Dermis microvascular lymphatic vessel endothelial cell (primary cell): ENCODE measurements around the gene FAM163B. TPM values are rescaled to one million over a fixed set of nuclear protein-coding genes. Genes with fewer than 3 reads are reported as not detected.

Experiments used
- DNase-seq, 2 donors: peaks; one replicate each; pipeline versions ENCODE4 v3.0.0 to v3.0.0-alpha.2; 2010; ENCODE audit warnings: low read depth in 2 of 2
- total RNA-seq: library from RNA; depleted of rRNA; stranded (reverse); fragments of >200 nt; gene quantifications from 2 replicates; pipeline ENCODE4 v1.2.1, GENCODE V29; 2014

Gene FAM163B
- total RNA-seq, 1 donor from 2014 or later, result not detected

DNA sequence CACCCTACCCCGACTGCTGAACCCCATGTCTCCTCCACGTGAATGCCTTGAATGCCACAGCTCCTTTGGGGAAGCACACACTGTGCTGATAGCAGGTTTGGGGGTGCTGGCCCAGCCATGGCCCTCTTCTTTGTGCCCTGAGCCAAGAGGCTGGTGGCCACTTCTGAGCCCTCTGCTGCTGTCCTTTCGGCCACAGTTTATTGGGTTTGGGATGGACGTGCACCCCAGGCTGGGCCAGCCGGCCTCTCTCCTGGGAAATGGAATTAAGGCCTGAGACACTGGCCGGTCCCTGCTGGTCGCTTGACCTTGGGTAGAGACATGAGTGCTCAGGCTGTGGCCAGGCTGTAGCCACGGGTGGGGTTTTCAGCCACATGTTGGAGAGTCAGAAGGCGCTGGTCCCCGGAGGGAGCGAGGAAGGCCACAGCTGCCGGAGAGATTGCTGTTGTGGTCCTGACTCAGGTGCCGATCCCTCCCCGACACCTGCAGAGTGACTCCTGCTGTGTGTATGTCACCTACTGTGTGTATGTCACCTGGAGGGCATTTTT is 26.6 kb downstream of the FAM163B start:
- DNase-seq, result no peak

DNA sequence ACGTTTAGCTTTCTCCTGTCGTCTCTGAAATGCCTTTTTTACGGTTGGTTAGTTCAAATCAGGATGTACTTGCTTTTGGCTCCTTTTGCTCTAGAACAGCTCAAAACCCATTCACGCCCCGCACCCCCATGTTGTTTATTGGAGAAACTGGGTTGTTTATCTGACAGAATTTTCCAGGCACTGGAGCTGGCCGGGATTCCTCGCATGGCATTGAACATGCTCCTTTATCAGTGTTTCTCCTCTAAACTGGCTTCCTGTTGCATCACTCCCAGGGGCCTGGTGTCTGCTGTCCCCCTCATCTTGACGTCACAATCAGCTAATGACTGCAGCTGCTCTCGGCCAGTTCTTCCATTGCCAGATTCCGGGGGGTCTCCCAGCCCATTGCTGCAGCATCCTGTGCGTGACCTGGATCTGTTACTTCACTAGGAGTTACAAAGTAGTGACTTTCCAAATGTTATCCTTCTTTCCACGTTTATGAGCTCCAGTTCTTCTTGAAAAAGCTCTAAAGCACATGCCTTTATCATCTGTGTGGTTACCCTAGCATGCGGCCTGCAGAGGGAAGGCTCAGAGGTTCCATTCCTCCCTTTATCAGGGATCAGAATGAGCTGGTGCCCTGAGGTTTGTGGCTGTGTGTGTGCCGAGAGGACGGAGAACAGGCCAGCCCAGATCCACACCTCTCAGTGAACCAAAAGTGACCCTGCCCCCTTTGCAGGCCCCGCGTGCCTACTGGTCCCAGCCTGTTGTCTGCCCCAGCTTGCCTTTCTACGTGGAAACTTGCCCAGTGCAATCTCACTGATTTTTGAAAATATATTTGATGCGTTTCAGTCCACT is 27.5 kb downstream of the FAM163B start:
- DNase-seq, result no peak

DNA sequence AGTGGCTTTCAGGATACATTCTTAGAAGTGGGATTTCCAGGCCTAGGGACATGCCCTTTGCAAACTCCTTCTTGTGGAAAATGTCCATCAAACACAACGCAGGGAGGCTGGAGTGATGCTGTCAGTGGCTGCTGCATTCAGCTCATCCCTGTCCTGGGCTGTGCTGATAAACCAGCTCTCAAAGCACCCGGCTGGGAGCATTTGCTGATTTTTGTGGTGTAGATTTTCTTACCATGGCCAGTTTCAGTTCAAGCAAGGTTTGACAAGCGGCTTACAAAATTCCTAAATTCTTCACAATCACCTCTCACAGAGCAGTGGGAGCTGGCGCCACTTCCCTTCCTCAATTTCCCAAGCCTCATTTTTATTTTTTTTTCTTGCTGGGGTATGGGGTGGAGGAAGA is 28.2 kb downstream of the FAM163B start:
- DNase-seq, result no peak

DNA sequence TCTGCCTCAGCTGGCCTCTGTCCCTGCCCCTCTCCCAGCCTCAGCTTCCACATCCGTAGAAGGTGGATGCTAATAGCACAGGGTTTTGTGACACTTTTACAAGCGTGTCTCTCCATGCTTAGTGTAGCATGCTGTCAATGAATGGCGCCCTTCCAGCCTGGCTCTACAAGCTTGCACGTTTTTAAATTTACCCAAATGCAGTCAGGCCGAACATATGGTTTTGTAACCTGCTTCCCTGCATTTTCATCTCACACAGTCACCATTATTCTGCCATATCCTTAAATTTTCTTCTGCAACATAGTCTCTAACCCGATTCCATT is 28.8 kb downstream of the FAM163B start:
- no peak for DNase-seq

DNA sequence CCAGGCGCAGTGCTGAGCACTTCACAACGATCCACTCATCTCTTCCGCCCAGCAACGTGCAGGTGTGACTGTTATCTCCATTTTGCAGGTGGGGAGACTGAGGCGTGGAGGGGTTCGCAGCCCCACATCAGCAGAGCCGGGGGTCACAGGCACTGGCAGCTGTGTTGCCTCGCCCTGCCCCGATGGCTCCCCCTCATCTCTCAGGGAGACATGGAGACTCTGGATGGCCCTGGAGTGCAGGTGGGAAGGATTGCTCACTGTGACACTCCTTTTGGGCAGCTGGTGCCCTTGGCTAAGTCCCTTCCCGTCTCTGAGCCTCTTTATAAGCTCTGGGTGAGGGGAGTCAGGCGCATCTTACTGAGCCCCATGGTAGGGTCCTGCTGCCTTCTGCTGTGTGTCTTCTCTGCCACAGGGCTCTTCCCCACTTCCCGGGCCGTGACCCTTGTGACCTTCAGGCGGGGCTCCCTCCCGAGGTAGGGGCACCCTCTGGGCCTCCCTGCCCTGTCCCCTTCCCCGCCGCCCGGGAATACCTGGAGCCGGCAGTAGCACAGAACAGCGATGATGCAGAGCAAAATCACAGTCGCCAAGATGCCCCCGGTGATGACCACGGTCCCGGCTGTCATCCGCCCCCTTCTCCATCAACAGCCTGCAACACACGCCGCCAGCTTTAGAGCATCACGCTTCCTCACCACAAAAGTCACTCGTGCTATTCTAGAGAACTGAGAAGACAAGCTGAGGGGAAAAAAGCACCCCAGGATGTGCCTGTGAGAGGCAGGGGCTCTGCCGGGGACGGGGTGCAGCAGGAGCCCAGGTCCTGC is 29.4 kb downstream of the FAM163B start:
- DNase-seq, result no peak

DNA sequence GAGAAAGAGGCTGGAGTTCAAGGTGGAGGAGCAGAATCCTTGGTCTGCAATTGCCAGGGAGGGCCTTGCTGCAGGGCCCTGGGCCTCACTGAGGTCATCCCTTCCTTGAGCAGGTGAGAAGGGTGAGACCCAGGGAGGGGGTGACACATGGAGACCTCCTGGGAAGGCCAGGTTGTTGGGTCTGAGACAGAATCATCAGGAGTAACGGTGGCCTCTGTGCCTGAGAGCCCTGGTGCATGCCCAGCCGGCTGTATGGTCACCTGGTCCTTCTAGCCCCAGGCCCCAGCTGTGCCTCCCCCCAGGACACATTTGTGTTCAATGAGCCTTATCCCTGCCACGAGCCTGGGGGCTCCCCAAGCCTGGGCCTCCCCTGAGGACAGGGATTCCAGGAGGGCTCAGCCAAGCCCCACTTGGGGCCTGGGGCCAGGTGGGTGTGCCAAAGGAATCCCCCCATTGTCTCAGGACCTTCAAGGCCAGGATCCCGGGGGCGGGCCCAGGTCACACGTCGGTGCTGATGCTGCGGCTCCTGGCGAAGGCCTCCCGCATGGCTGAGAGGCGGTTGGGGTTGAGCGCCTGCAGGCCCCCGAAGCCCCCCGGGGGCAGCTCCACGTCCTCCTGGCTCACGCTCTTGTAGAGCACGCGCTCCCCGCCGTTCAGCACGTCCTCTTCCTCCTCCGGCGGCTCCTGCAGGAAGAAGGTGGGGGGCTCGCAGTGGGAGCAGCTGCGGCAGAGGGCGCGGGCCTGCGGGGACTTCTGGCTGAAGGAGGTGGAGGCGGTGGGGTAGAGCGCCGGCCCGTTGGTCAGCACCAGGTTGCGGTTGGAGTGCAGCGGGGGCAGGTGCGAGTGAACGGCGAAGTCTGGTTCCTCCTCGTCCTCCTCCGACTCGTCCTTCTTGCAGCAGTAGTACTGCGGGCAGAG is 30.4 kb downstream of the FAM163B start:
- DNase-seq, result no peak

DNA sequence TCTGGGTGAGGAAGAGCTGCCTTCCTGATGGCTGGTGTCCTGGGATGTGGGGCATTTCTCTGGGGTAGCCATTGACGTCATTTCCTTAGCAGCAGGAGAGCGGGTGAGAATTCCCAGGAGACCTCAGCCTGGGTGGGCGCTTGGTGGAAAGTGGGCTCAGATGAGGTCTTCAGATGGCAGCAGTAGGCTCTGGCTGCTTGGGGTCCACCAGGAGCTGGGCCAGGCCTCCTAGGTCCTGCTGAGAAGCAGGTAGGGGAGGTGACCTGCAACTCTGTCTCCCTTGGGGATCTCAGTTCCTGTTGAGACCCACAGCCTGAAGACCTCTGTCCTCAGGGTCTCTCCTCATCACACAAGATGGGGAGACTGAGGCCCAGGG is 31.5 kb downstream of the FAM163B start:
- no peak for DNase-seq

DNA sequence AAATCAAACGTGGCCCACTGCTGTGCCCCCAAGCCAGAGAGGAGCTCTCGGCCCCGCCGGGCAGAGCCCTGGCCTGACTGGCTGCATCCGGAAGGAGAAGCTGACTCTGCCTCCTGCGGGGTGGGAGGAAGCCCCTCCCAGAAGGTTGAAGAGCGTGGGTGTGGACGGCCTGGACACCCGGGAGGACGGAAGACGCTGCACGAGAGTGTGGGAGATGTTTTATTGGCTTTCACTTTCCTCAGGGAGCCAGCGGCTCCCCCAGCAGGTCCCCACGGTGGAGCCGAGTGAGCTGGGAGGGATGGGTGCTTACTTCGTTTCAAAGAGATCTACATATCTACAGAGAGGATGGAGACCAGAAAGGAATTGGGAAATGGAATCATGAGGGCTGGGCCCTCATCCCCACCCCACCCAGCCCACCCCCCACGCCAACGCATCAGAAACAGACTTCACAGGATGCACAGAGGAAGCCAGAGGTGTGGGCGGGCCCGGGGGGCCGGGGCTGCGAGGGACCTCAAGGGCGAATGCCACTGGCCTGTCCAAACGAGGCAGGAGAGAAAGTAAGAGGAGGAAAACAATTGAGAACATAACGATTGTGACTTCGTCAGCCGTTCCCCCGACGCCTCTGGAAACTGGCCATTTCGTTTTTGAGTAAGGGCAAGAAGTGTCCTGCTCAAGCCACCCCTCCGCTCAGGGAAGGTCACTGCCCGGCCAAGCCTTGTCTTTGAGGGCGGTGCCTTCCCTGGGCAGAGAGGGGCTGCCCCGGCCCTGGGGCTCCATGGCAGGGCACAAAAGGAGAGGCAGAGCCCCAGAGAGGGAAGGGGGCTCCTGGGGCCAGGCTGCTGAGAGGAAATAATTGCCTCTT is 32.1 kb downstream of the FAM163B start:
- DNase-seq, result no peak

DNA sequence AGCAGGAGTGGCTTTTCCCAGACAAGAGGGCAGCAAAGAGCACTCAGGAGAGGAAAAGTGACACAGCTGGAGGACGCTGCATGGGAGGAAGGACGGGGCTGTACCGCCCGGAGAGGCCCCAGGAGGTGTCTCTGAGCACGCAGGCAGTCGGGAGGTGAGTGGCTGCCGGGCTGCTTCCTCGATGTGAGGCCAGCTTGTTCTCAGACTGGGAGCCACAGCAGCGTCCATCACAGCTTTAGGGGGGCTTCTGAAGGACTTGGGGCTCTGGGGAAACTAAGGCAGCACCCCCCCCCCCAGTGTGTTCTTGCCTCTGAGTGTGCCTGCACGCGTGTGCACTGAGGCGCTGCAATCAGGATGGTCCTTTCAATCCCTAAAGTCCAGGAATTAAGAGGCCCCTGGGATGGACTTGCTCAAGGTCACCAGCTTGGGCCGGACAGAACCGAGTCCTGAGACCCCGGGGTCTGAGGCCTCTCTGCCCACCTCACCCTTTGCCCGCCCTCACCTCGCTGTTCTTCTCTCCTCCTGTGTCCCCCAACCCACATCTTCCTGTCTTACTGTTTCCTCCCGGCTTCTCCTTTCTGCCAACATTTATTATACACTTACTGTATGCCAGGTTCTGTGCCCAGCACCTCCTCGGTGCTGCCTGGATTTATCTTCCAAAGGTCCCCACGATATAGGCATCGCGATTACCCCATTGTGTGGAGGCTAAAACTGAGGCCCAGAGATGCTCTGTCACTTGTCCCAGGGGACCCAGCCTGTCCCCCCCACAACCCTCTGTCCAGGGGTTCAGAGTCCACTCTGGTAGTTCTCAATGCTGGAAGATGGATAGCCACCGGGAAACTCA is 32.9 kb downstream of the FAM163B start:
- no peak for DNase-seq

DNA sequence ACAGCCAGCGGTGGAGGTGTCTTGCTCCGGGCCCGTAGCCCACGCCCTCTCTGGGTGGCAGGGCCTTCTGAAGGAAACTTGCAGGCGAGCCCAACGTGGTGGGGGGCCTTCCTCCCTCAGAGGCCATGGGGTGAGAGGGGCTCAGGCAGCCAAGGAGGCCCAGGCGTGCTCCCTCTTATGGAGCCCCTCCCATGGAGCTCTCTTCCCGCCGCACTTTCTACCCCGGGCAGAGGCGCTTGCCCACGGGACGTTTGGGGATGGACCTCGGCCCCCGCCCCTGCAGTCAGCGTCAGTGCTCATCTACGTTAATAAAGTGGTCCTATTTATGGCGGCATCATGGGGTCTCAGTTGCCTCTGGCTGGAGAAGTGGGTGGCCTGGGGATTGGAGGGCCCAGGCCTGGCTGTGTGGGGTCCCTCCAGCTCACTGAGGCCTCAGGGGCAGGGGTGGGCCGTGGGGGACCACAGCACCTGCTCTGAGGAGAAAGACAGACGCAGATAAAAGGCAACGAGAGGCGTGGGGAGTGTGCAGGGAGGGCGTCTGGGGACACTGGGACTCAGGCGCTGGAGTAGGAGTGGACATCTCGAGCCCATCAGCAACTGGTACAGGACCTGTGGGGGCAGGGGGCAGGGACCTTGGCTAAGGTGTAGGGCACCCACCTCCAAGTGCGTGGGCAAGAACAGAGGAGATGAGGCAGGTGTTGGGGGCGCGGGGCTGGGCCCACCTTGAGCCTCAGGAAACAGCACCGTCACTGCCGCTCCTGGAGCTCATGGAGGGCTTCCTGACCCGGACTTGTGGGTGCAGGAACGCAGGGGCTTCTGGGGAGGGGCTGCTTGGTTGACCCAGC is 33.8 kb downstream of the FAM163B start:
- DNase-seq, result no peak

DNA sequence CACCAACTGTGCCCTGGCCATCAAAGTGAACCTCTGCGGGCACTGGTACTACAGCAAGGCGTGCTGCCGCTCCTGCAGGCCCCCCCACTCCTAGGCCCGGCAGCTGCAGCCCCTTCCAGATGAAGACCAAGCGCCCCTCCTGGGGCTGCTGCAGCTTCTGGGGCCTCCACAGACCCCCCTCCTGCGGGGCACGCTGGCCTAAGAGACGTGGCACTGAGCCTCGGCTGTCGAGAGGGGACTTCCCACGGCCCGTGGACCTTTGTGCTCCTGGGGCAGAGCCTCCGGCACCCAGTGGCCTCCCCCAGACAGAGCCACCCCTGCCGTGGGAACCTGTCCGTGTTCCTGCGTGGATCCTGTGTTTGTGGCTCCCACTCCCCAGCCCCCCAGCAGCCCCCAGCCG is 34.4 kb downstream of the FAM163B start:
- no peak for DNase-seq

DNA sequence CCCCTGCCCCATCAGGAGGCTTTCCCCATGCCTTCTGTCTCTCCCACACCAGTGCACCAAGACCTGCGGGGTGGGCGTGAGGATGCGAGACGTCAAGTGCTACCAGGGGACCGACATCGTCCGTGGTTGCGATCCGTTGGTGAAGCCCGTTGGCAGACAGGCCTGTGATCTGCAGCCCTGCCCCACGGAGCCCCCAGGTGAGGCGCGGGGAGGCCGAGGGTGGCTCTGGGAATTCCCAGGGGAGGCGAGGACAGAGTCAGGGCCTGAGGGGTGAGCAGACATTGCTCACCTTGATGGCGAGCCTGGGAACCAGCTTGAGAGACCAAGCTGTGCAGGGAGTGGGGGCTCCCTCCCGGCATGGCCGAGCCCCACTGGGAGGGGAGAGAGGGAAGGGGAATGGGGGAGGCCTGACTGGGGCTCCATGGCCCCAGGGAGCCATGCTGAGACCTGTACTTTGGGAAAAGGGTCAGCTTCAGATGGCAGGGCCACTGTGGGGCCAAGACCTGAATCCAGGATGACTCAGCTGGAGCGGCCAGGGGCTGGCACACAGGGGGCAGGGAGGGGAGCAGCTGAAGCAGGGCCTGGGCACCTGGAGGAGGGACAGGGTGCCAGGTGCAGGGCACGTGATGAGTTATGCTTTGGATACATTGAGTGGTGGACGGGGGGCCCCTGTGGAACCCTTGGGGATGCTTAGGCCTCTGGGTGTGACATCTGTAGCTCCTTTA is 35.2 kb downstream of the FAM163B start:
- no peak for DNase-seq

DNA sequence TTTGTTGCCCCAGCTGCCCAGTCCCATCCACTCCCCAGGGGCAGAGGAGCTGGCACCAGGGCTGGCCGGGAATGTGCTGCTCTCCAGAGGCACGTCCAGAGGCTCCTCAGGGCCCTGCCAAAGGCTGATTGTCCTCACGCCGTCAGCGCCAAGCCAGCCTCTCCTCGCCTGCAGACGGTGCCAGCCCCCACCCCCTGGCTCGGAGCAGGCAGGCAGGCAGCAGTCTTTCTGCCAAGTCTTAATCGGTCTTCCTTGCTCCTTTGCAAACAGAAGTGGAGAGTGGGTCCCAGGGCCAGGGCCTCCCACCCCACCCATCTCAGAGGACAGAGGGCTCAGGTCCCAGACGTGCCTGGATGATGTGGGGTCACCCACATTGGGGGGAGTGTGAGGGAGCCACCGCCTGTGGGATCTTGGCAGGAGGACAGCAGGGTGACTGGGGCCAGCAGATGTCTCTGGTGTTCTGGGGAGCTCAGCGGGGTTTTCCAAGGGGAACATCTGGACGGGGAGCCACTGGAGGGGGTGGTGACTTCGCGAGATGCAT is 36.3 kb downstream of the FAM163B start:
- no peak for DNase-seq

DNA sequence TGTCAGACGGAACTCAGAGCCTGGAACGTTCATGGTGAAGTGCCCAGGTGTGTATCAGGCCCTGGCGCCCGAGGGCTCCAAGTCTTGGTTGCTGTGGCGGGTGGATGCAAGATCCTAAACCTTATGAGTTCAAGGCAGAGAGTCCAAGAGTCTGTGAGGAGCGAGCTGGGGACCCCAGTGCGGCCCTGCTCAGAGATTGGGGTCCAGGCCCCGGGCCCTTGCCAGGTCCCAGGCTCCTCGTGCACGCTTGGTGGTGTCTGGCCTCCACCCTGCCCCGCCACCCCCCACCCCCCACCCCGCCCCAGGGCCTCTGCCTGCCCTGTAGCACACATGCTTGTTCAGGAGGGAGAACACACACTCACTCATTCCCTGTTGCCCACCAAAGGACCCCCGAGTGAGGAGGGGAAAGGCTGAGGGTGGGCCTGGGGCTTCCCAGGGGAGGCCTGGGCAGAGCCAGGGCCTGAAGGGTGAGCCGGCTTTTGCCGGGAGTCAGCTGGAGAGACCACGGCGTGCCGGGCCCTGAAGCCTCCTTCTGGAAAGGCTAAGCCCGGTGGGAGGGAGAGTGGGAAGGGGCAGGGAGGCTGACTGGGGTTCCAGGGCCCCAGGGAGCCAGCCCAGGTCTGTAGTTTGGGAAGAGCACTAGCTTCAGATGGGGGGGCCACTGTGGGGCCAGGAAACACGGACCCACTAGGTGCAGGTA is 37.1 kb downstream of the FAM163B start:
- no peak for DNase-seq

DNA sequence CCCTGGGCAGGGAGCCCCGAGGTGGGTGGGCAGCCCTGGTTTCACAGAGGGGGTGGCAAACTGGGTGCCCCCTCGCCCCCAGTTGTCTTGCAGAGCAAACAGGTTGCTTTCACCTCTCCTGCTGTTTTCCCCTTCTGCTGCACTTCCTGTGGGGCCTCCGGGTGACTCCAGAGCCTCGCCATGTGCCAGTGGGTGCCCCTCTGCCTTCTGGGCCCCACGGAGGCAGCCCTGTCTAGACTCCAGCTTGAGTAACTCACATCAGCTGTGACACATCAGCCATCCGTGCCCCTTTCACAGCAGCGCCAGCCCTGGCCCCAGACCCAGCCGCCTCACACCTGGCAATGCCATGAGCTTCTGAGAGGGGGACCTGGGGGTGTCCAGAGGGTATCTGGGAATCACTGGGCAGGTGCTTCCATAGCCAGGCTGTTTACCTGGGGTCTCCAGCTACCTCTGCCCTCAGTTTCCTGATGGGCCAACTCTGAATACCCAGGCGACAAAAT is 37.7 kb downstream of the FAM163B start:
- no peak for DNase-seq

DNA sequence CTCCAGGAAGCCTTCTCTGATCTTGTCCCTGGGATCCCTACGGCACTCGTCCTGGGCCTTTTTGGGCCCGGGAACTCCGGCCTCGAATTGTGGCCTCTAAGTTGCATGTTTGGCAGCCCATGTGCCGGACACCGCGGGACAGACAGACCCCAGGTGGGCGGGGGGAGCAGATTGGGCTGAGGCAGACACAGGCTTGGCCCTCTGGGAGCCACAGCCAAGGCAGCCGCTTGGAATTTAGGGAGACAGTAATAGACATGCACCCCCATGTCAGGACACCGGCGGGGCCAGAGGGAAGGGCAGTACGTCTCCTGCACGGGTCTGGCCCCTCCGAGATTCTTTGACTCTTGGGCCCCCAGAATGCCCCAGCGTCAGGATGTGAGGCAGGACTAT is 38.5 kb downstream of the FAM163B start:
- DNase-seq, result no peak
